SIG-M5 treated with dmso at 0.1 percent for 504 hours (cell line): ENCODE data around the gene ZNF467.

Source experiments
- DNase-seq: peaks from one replicate; lab custom pipeline; 2025; ENCODE audit not compliant: unreplicated experiment; lab: John Stamatoyannopoulos, UW

The ZNF467 gene

DNA sequence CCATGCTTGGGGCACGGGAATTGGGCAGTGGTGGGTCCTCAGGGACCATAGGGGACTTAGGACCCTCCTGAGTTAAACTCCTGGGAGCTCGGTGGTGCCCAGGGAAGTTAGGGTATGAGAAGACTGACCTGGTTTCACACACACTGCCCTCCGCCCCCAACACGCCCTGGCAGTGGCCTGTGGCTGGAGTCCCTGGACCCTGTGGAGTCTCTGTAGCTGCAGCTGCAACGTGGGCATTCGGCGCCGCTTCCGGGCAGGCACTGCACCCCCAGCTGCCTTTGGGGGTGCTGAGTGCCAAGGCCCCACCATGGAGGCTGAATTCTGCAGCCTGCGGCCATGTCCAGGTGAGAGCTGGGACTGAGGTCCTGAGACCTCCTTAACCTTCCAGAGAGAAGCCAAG lies 34.9 kb upstream of the ZNF467 start:
- no peak for DNase-seq

DNA sequence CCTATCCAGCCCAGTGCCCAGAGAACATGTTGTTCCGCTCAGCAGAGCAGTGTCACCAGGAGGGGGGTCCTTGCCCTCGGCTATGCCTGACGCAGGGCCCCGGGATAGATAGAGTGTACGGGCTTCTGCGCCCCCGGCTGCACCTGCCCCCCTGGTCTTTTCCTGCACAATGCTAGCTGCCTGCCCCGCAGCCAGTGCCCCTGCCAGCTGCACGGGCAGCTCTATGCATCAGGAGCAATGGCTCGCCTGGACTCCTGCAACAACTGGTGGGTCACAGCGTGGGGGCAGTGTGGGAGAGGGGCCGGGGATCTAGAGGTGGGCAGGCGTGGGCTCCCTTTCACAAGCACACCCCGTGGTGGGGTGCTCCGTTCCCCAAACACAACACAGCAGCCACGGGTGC lies 33.3 kb upstream of the ZNF467 start:
- DNase-seq = no peak

DNA sequence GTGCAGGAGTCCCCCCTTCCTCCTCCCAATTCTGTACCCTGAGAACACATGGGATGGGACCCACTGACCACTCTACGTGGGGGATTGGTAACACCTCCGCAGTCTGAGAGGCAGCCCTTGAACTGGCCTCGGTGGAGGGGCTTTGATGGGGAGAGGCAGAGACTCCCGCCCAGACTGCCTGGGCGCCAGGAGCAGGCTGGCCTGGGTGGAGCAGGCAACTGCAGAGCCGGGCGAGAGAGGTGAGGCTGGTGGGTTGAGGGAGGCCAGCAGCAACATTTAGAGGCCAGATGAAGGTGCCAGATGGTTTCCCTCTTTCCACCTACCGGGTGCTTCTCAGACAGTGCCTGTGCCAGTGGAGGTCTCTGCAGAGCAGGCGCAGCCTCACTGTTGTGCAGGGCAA lies 30.7 kb upstream of the ZNF467 start:
- DNase-seq = no peak

DNA sequence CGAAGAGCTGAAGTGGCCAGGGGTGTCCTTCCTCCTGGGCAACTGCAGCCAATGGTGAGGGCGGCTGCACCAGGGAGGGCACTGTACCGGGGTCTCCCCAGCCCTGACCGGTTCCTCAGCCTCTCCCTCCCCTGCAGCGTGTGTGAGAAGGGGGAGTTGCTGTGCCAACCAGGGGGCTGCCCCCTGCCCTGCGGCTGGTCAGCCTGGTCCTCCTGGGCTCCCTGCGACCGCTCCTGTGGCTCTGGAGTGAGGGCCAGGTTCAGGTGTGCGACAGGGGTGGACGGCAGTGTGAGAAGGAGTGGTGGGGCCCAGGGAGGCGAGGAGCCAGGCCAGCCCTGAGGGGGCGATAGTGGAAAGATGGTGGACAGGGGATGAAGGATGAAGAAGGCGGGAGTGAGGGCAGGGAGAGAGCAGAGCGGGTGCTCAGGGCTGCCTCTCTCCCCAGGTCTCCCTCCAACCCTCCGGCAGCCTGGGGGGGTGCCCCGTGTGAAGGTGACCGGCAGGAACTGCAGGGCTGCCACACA lies 30.2 kb upstream of the ZNF467 start:
- no peak for DNase-seq

DNA sequence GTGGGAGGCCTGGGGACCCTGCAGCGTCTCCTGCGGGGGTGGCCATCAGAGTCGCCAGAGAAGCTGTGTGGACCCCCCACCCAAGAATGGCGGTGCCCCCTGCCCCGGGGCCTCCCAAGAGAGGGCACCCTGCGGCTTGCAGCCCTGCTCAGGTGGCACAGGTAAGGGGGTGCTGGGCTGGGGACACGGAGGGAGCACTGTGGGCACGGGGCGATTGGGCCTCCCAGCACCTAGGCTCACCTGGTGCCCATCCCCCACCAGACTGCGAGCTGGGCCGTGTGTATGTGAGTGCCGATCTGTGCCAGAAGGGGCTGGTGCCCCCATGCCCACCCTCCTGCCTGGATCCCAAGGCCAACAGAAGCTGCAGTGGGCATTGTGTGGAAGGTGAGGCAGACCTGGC lies 29.6 kb upstream of the ZNF467 start:
- no peak for DNase-seq

DNA sequence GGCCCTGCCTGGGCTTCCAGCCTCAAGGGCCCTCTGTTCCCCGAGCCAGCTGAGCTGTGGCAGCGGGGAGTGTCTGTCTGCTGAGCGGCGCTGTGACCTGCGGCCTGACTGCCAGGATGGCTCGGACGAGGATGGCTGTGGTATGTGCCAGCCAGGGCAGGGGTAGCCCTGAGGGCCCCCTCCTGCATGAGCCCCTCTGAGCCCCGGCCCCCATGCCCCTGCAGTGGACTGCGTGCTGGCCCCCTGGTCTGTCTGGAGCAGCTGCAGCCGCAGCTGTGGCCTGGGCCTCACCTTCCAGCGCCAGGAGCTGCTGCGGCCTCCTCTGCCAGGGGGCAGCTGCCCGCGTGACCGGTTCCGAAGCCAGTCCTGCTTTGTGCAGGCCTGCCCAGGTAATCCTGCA lies 28.4 kb upstream of the ZNF467 start:
- no peak for DNase-seq

DNA sequence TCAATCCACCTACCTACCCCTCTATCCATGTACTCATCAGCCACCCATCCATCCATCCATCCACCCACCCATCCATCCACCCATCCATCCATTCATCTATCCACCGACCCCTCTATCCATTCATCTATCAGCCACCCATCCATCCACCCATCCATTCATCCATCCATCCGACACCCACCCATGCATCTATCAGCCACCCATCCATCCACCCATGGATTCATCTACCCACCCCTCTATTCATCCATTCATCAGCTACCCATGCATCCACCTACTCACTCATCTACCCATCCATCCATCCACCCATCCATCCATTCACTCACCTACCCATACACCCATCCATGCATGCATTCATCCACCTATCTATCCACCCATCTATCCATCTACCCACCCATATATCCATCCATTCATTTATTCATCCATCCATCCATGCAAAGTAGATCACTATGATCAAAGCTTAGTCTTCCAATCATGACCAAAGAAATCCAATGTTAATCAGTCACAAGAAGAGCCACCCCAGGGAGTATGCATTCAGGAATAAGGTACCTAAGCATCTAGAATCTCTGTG lies 27.7 kb upstream of the ZNF467 start:
- DNase-seq = no peak

DNA sequence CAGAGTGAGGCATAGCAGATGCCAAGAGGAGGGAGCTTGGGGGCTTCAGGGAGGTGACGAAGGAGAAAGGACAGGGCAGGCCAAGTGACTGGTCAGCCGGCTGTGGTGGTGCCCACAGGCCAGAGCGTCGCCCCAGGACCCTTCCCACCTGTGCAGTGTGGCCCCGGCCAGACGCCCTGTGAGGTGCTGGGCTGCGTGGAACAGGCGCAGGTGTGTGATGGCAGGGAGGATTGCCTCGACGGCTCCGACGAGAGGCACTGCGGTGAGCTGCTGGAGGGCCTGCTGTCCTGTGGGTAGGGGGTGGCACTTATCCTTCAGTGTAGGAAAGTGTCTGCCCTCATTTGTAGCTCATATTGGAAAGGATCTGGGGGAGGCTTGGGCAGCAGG lies 26.8 kb upstream of the ZNF467 start:
- DNase-seq = no peak

DNA sequence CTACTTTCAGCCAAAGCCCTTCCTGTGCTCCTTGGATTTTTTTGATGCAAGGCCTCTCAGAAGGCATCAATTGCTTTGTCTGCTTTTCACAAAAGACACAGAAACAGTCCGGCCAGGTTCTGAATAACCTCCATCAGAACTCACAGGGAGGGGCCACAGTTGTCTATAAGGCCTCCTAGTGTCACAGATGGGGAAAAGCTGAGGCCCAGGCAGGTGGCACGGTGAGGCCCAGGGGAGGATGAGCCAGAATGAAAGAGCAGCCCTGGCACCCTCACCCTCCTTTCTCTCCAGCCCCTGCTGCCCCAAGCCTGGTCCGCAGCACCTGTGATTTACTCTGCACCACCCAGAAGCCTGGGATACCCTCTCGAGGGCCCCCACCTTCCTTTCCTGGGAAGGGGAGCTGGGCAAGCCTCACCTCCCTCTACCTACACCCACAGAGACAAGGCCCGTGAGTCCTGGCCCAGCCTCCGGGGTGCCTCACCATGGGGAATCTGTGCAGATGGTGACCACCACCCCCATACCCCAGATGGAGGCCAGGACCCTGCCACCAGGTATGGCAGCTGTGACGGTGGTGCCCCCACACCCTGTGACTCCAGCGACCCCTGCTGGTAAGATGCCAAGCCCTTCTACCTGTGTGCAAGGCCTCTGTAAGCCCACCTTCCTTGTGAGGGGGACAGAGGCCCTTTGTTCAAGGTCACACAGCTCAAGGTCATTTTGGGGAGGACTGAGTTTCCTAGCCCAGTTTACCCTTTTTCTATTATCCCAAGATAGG lies 26.2 kb upstream of the ZNF467 start:
- DNase-seq = no peak

DNA sequence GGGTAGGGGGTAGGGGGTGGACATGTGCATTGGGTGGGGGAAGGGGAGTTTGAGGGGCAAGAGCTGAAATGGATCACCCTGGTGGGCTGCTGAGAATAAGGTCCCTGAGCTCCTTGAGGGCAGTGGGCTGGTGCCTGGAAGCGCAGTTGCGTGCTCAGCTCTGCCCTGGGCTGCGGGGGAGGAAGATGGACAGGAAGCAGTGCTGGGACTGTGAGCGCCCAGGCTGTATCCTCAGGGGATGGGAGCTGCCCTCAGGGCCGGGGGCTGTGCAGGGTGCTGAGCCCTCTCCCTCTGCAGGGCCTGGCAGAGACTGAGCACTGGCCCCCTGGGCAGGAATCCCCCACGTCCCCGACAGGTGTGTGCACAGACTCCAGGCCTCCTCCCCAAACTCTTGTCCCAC lies 24.4 kb upstream of the ZNF467 start:
- no peak for DNase-seq

DNA sequence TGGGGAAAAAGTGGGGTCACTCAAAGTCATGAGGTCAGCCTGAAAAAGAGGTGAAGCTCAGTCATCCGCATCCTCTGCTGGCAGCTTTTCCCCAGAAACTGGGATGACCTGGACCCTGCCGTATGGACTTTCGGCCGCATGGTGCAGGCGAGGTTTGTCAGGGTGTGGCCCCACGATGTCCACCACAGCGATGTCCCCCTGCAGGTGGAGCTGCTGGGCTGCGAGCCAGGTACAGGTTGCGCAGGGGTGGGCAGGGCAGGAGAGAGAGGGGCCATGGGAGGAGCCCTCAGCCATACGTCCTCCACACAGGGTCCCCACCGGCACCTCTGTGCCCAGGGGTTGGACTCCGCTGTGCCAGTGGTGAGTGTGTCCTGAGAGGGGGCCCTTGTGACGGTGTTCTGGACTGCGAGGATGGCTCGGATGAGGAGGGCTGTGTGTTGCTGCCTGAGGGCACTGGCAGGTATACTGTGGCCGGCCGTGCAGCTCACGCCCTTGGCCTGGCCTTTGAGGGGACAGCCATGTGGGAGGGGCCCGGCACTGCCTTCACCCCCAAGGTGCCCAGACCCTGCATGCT lies 23.0 kb upstream of the ZNF467 start:
- no peak for DNase-seq

DNA sequence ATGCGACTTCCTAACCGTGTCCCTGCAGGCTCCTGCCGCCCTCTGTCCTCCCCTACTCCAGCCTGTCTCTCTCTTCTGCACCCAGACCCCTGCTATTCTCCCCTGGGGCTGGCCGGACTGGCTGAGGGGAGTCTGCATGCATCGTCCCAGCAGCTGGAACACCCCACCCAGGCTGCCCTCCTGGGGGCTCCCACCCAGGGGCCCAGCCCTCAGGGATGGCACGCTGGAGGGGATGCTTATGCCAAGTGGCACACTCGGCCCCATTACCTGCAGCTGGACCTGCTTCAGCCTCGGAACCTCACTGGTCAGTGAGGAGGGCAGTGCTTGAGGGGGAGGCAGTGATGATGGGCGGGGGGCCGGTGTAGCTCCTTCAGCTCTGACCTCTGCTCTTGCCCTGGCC lies 21.7 kb upstream of the ZNF467 start:
- DNase-seq = no peak

DNA sequence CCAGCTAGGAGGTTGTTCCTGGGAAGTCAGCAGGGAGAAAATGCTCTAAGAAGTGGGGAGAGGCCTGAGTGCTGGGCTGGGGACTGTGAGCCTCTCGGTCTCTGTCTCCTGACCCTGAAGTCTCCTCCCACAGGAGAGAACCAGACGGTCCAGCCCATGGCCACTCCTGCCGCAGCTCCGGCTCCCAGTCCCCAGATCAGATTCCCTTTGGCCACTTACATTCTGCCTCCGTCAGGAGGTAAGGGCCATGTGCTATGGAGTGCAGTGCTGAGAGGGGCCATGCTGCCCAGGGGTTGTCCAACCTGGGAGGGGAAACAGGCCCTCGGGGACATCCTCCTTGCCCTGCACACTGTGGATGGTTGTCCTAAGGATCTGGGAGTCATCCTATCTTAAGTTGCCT lies 21.3 kb upstream of the ZNF467 start:
- DNase-seq = no peak

DNA sequence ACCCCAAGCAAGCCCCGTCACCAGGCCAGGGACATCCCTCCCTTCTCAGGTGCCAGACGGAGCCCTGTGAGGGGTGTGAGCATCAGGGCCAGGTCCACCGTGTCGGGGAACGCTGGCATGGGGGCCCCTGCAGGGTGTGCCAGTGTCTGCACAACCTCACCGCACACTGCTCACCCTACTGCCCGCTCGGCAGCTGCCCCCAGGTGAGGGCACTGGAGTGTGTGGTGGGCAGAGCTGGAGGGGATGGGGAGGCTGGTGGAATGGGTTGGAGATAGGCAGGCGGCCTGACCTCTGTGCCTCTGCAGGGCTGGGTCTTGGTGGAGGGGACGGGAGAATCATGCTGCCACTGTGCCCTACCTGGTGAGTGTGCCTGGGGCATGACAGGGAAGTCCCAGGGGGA lies 19.9 kb upstream of the ZNF467 start:
- DNase-seq = no peak

DNA sequence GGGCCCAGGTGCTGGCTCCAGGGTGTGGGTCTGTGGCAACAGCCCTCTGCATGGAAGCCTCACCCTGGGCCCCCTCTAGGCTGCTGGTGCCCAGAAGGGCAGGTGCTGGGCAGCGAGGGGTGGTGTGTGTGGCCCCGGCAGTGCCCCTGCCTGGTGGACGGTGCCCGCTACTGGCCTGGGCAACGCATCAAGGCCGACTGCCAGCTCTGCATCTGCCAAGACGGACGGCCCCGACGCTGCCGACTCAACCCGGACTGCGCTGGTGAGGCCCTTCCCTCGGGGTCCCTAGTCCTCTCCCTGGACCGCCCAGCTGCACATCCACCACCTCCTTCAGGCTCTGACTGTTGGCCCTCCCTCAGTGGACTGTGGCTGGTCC lies 18.8 kb upstream of the ZNF467 start:
- no peak for DNase-seq

DNA sequence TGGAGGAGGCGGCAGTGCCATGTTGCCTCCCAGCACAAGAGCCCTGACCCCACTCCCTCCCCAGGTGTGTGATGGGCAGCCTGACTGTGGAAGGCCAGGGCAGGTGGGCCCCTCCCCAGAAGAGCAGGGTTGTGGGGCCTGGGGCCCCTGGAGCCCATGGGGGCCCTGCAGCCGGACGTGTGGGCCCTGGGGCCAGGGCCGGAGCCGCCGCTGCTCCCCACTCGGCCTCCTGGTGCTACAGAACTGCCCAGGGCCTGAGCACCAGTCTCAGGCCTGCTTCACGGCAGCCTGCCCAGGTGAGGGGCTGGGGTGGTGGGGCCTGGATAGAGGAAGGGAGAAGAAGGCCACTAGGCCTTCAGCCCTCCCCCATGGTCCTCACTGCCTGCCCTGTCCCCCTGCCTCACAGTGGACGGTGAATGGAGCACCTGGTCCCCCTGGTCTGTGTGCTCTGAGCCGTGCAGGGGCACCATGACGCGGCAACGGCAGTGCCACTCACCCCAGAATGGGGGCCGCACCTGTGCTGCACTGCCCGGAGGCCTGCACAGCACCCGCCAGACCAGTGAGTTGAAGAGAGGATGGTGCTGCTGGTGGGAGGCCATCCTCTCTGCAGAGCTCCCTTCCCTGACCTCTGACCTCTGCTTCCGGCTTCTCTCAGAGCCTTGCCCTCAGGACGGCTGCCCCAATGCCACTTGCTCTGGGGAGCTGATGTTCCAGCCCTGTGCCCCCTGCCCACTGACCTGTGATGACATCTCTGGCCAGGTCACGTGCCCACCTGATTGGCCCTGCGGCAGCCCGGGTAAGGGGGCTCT lies 18.2 kb upstream of the ZNF467 start:
- no peak for DNase-seq

DNA sequence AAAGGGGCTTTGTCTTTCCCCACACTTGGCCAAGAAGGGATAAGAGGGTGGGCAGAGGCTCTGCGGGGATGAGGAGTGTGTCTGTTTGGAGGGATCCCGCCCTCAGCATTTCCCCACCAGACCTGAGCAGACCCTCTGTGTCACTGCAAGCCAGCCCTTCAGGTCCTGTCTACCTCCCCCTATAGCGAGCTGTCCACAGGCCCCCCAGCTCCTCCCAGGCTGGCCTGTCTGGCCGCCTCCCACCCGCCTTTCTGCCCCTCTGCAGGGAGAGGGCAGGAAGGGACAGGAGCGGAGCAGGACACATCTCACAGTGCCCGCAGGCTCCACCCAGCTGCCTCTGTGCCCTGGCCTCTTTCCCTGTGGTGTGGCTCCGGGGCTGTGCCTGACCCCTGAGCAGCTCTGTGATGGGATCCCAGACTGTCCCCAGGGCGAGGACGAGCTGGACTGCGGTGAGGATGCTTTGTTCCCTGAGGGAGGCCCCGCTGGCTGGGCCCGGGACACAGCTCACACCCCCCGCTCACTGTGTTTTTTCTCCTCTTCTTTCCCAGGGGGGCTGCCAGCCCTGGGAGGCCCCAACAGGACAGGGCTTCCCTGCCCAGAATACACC lies 17.5 kb upstream of the ZNF467 start:
- no peak for DNase-seq

DNA sequence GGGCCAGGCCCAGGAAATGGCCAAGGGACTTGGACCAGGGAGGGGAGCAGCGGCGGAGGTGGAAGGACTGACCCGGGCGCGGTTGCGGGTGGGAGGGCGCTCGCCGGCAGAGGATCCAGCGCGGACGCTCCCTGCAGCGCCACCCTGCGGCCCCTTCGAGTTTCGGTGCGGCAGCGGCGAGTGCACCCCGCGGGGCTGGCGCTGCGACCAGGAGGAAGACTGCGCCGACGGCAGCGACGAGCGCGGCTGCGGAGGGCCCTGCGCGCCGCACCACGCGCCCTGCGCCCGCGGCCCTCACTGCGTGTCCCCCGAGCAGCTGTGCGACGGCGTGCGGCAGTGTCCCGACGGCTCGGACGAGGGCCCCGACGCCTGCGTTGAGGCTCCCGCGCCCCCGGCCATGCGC lies 16.8 kb upstream of the ZNF467 start:
- DNase-seq = no peak

DNA sequence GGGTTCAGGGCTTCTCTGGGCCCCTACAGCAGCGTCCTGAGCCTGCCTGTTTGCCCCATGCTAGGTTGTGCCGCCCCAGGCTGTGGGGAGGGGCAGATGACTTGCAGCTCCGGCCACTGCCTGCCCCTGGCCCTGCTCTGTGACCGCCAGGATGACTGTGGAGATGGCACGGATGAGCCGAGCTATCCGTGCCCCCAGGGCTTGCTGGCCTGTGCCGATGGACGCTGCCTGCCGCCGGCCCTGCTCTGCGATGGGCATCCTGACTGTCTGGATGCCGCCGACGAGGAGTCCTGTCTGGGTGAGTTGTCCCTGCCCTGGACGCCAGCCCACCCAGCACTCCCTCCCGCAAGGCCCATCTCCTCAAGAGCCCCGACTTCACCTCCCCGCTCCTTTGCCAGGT lies 15.7 kb upstream of the ZNF467 start:
- DNase-seq = no peak

DNA sequence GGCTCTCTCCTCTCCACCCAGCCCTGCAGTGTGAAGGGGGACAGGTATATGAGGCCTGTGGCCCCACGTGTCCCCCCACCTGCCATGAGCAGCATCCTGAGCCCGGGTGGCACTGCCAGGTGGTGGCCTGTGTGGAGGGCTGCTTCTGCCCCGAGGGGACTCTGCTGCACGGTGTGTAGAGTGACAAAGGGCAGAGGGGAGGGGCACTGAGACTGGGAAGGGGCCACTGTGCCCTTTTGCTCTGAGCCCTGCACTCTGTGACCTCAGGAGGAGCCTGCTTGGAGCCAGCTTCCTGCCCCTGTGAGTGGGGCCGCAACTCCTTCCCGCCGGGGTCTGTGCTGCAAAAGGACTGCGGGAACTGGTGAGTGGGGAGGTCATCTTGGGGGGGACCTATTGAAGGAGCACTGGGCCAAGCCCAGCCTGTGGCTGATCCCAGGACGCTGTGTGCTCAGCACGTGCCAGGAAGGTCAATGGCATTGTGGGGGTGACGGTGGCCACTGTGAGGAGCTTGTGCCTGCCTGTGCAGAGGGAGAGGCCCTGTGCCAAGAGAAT lies 15.0 kb upstream of the ZNF467 start:
- no peak for DNase-seq
